A673 (cell line): Measurements from ENCODE around the gene CER1. TPM values are rescaled to one million over a fixed set of nuclear protein-coding genes. Genes with fewer than 3 reads are reported as not detected.

ENCODE experiments used
- BruUV-seq: library from RNA; stranded (reverse); fragments of 400-500 nt; replicated peaks from 2 replicates; lab custom pipeline; 2021; lab: Mats Ljungman, UMichigan
- CTCF ChIA-PET: fragments of 300-600 bp; sonication (Branson Sonifier 250); formaldehyde crosslinking; loops from one replicate; lab custom pipeline; 2022; ENCODE audit warnings: antibody characterized with exemption; lab: Charles Lee
- POLR2A ChIA-PET: fragments of 300-600 bp; sonication (Branson Sonifier 250); formaldehyde crosslinking; loops from one replicate; lab custom pipeline; 2022; ENCODE audit warnings: antibody characterized with exemption; ENCODE audit not compliant: low non-redundant PET; lab: Charles Lee
- DNase-seq: peaks from one replicate; pipeline ENCODE4 v3.0.0-alpha.2; 2015; ENCODE audit warnings: low spot score
- H3K27ac ChIP-seq: fragments of 200-600 bp; sonication (generic); 2 replicates; pipeline ENCODE4 v1.5.1; 2016; ENCODE audit warnings: mixed run types, low read depth, mild to moderate bottlenecking, mixed read lengths, antibody characterized with exemption, low read length; ENCODE audit not compliant: poor library complexity, severe bottlenecking
- H3K27me3 ChIP-seq: fragments of 200-600 bp; sonication (generic); replicated peaks from 2 replicates; pipeline ENCODE4 v1.6.1; 2017; ENCODE audit warnings: mixed run types, low read depth, mild to moderate bottlenecking, mixed read lengths, antibody characterized with exemption, low read length; ENCODE audit not compliant: insufficient read depth, poor library complexity
- H3K36me3 ChIP-seq: fragments of 200-600 bp; sonication (generic); 2 replicates; pipeline ENCODE4 v1.6.1; 2016; ENCODE audit warnings: mixed run types, mild to moderate bottlenecking, mixed read lengths, antibody characterized with exemption, low read length; ENCODE audit not compliant: insufficient read depth, poor library complexity, severe bottlenecking
- H3K4me1 ChIP-seq: fragments of 200-600 bp; sonication (generic); 2 replicates; pipeline ENCODE4 v1.6.1; 2017; ENCODE audit warnings: mixed run types, mild to moderate bottlenecking, mixed read lengths, antibody characterized with exemption, low read length; ENCODE audit not compliant: insufficient read depth, poor library complexity, severe bottlenecking
- H3K4me3 ChIP-seq: fragments of 200-600 bp; sonication (generic); 2 replicates; pipeline ENCODE4 v1.5.1; 2016; ENCODE audit warnings: low read depth, mixed run types, mild to moderate bottlenecking, mixed read lengths, low read length; ENCODE audit not compliant: poor library complexity, severe bottlenecking
- H3K9me3 ChIP-seq: fragments of 200-600 bp; sonication (generic); 2 replicates; pipeline ENCODE4 v1.6.1; 2016; ENCODE audit warnings: mixed run types, low read depth, mild to moderate bottlenecking, mixed read lengths, antibody characterized with exemption, low read length; ENCODE audit not compliant: poor library complexity, severe bottlenecking
- EZH2 ChIP-seq: fragments of 200-600 bp; sonication (generic); IDR thresholded peaks from 2 replicates; pipeline ENCODE4 v1.6.1; 2017; ENCODE audit warnings: borderline replicate concordance, low read depth, mild to moderate bottlenecking, mixed read lengths, antibody characterized with exemption, low read length; ENCODE audit not compliant: poor library complexity, severe bottlenecking
- intact Hi-C: fragments of 100-400 bp; cut with micrococcal nuclease; formaldehyde crosslinking; loops from one replicate; pipeline ENCODE4 v1.10.0; 2022; ENCODE audit not compliant: unreplicated experiment
- total RNA-seq: library from RNA; stranded (reverse); gene quantifications from 2 replicates; pipeline ENCODE4 v1.2.3, GENCODE V29; 2021
- TF ChIP-seq, protein P1 (sequence below): fragments of 300-800, 200-600 bp; sonication (generic); conservative IDR thresholded peaks from 2 replicates; pipeline ENCODE4 v1.5.1; 2017; ENCODE audit warnings: low read depth, mild to moderate bottlenecking, antibody characterized with exemption, low read length, moderate library complexity, mixed read lengths

CER1 gene
- total RNA-seq, 1 experiment from 2014 or later, result 28.8 TPM

- Histone ChIP-seq H3K9me3 (no peaks in the 10 kb centered on the region), H3K36me3 (peaks cover 18% of the 10 kb centered on the region), H3K4me3 (peak overlapping the region; percentile 61), H3K27me3 (no peaks in the 10 kb centered on the region), H3K27ac (peak overlapping the region; percentile 85), H3K4me1 (peaks cover 15% of the 10 kb centered on the region)
- intact Hi-C loops, result no loop called here
- peak; percentile 49 for DNase-seq
- POLR2A ChIA-PET, result interaction anchor here (0.6 kb wide), 1 partner anchor 16 kb away, joined by 3 read pairs; no protein-coding TSS in a partner anchor
- TF ChIP-seq EZH2, result no peak
- TF ChIP-seq, protein P1, sequence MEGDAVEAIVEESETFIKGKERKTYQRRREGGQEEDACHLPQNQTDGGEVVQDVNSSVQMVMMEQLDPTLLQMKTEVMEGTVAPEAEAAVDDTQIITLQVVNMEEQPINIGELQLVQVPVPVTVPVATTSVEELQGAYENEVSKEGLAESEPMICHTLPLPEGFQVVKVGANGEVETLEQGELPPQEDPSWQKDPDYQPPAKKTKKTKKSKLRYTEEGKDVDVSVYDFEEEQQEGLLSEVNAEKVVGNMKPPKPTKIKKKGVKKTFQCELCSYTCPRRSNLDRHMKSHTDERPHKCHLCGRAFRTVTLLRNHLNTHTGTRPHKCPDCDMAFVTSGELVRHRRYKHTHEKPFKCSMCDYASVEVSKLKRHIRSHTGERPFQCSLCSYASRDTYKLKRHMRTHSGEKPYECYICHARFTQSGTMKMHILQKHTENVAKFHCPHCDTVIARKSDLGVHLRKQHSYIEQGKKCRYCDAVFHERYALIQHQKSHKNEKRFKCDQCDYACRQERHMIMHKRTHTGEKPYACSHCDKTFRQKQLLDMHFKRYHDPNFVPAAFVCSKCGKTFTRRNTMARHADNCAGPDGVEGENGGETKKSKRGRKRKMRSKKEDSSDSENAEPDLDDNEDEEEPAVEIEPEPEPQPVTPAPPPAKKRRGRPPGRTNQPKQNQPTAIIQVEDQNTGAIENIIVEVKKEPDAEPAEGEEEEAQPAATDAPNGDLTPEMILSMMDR, result no peak
- BruUV-seq, result TSS peak; percentile 48
- CTCF ChIA-PET, result no interaction called here
Measured at GRCh38 chr9:14692470-14693250, 29.9 kb downstream of the CER1 start.

- POLR2A ChIA-PET, result no interaction called here
- peak overlapping the region; percentile 85 for H3K27ac ChIP-seq
- H3K4me1 ChIP-seq, result peaks cover 22% of the 10 kb centered on the region
- no peaks in the 10 kb centered on the region for H3K9me3 ChIP-seq
- intact Hi-C loops, result no loop called here
- H3K36me3 ChIP-seq, result peaks cover 31% of the 10 kb centered on the region
- no peak for DNase-seq
- TF ChIP-seq EZH2, result no peak
- TF ChIP-seq, protein P1, result no peak
- CTCF ChIA-PET, result no interaction called here
- peak overlapping the region; percentile 61 for H3K4me3 ChIP-seq
- no TSS peak for BruUV-seq
- no peaks in the 10 kb centered on the region for H3K27me3 ChIP-seq
Measured at GRCh38 chr9:14690948-14691730, 31.4 kb downstream of the CER1 start.

DNA sequence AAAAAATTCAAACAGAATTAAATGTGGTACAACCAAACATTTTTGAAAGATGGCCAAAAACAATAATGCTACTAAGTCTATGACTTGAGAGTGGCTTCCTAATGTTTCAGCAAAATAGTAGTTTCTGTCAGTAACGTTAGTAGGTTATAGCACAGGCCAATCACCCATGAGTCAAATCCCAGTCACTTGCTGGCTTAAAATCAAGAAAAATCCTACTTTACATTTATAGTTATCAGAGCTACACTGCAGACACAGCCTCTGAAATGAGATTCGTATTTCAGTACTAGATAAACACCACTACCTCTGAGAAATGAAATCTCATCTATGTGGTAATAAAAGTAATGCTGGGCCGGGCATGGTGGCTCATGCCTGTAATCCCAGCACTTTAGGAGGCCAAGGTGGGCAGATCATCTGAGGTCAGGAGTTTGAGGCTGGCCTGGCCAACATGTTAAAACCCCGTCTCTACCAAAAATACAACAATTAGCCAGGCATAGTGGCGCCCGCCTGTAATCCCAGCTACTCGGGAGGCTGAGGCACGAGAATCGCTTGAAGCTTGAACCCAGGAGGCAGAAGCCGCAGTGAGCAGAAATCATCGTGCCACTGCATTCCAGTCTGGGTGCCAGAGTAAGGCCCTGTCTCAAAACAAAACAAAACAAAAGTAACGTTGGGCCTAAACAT lies 35.4 kb downstream of the CER1 start:
- CTCF ChIA-PET, result no interaction called here
- intact Hi-C loops, result no loop called here
- POLR2A ChIA-PET, result no interaction called here
- Histone ChIP-seq H3K27me3 (no peaks in the 10 kb centered on the region), H3K4me3 (no peak overlapping the region), H3K27ac (no peak overlapping the region), H3K9me3 (no peaks in the 10 kb centered on the region), H3K36me3 (peaks cover 32% of the 10 kb centered on the region), H3K4me1 (peaks cover 22% of the 10 kb centered on the region)
- BruUV-seq, result no TSS peak
- no peak for DNase-seq
- TF ChIP-seq, protein P1, result no peak
- no peak for TF ChIP-seq EZH2
